H1 (cell line): ENCODE data around the gene UBQLN1. TPM values are rescaled to one million over a fixed set of nuclear protein-coding genes. Genes with fewer than 3 reads are reported as not detected.

ENCODE experiments used
- BCL11A ChIP-seq, 2 experiments: IDR thresholded peaks; one replicate each; pipeline ENCODE4 v1.6.1; 2011; ENCODE audit warnings: low read depth in 2 of 2, low read length in 2 of 2, mild to moderate bottlenecking in 2 of 2
- CBX5 ChIP-seq: fragments of 300-800, 300-1000 bp; sonication (generic); IDR thresholded peaks from 2 replicates; pipeline ENCODE4 v1.7.1; 2016; ENCODE audit warnings: antibody characterized with exemption, low read length, low read depth
- CBX8 ChIP-seq: fragments of 300-800, 300-1000 bp; sonication (generic); IDR thresholded peaks from 2 replicates; pipeline ENCODE4 v1.7.1; 2016; ENCODE audit warnings: low read depth, low read length, borderline replicate concordance
- CHD1 ChIP-seq: IDR thresholded peaks from 2 replicates; pipeline ENCODE4 v1.6.1; 2012; ENCODE audit warnings: low read depth, low read length, improper control_type of control experiment
- CREB1 ChIP-seq: IDR thresholded peaks from 2 replicates; pipeline ENCODE4 v1.6.1; 2012; ENCODE audit warnings: inconsistent platforms
- E2F6 ChIP-seq: IDR thresholded peaks from 2 replicates; pipeline ENCODE4 v1.6.1; 2012; ENCODE audit warnings: inconsistent platforms
- EGR1 ChIP-seq: IDR thresholded peaks from 2 replicates; pipeline ENCODE4 v1.6.1; 2011; ENCODE audit warnings: low read depth, low read length, borderline replicate concordance
- EP300 ChIP-seq, 2 experiments: IDR thresholded peaks; 1 replicate in 1 of 2; 2 replicates in 1 of 2; pipeline ENCODE4 v1.6.1; 2011 to 2012; ENCODE audit warnings: low read depth in 2 of 2, low read length in 2 of 2, mild to moderate bottlenecking in 2 of 2, borderline replicate concordance in 1 of 2, inconsistent platforms in 1 of 2, moderate library complexity in 1 of 2
- EZH2 ChIP-seq: fragments of 200-600 bp; sonication (generic); IDR thresholded peaks from 2 replicates; pipeline ENCODE4 v1.7.1; 2012; ENCODE audit warnings: low read depth, mild to moderate bottlenecking, moderate library complexity, low read length, inconsistent platforms; ENCODE audit not compliant: severe bottlenecking
- GABPA ChIP-seq: IDR thresholded peaks from 2 replicates; pipeline ENCODE4 v1.6.1; 2011; ENCODE audit warnings: mild to moderate bottlenecking, low read length, moderate library complexity, borderline replicate concordance; ENCODE audit not compliant: insufficient read depth
- JUND ChIP-seq: IDR thresholded peaks from 2 replicates; pipeline ENCODE4 v1.6.1; 2011; ENCODE audit warnings: mild to moderate bottlenecking, improper control_type of control experiment, low read length
- NRF1 ChIP-seq: IDR thresholded peaks from 2 replicates; pipeline ENCODE4 v1.6.1; 2011; ENCODE audit warnings: mild to moderate bottlenecking, low read depth, low read length, improper control_type of control experiment
- POLR2A ChIP-seq, 2 experiments: IDR thresholded peaks; 1 replicate in 1 of 2; 2 replicates in 1 of 2; pipeline ENCODE4 v1.6.1; 2011; ENCODE audit warnings: low read depth in 2 of 2, low read length in 2 of 2, mild to moderate bottlenecking in 2 of 2; ENCODE audit errors: control extremely low read depth in 1 of 2
- POU5F1 ChIP-seq: IDR thresholded peaks from 2 replicates; pipeline ENCODE4 v1.6.1; 2011; ENCODE audit warnings: low read depth, mild to moderate bottlenecking, low read length, moderate library complexity
- RAD21 ChIP-seq, 2 experiments: IDR thresholded peaks in 1 of 2; conservative IDR thresholded peaks in 1 of 2; 2 replicates each; pipeline ENCODE4 v1.6.1; 2011; ENCODE audit warnings: low read depth in 2 of 2, low read length in 2 of 2, improper control_type of control experiment in 1 of 2, inconsistent platforms in 1 of 2, mild to moderate bottlenecking in 1 of 2, moderate library complexity in 1 of 2
- RBBP5 ChIP-seq: IDR thresholded peaks from 2 replicates; pipeline ENCODE4 v1.7.1; 2012; ENCODE audit warnings: low read depth, mild to moderate bottlenecking, inconsistent platforms, low read length, moderate library complexity, borderline replicate concordance
- RFX5 ChIP-seq: IDR thresholded peaks from 2 replicates; pipeline ENCODE4 v1.6.1; 2011; ENCODE audit warnings: low read depth, low read length, improper control_type of control experiment, borderline replicate concordance
- SIRT6 ChIP-seq: IDR thresholded peaks from one replicate; pipeline ENCODE4 v1.7.1; 2012; ENCODE audit warnings: low read length, inconsistent platforms
- TAF1 ChIP-seq: IDR thresholded peaks from 2 replicates; pipeline ENCODE4 v1.6.1; 2011; ENCODE audit warnings: mild to moderate bottlenecking, low read depth, low read length
- TCF12 ChIP-seq: IDR thresholded peaks from 2 replicates; pipeline ENCODE4 v1.6.1; 2011; ENCODE audit warnings: low read depth, mild to moderate bottlenecking, low read length
- YY1 ChIP-seq: IDR thresholded peaks from 2 replicates; pipeline ENCODE4 v1.6.1; 2011; ENCODE audit warnings: low read depth, mild to moderate bottlenecking, low read length
- ZNF274 ChIP-seq: IDR thresholded peaks from 2 replicates; pipeline ENCODE4 v1.7.0; 2012; ENCODE audit warnings: low read length, borderline replicate concordance; ENCODE audit errors: extremely low read depth
- polyA plus RNA-seq, 7 experiments: library from polyadenylated mRNA; depleted of rRNA in 3 of 7; stranded (reverse) in 5 of 7; unstranded in 2 of 7; fragments of >200 nt in 5 of 7; fragments of 200-250 nt in 2 of 7; gene quantifications; 1 replicate in 5 of 7; 2 replicates in 1 of 7; 4 replicates in 1 of 7; pipeline versions ENCODE4 v1.2.1 to v1.2.3, GENCODE V29; 2011 to 2013; ENCODE audit warnings: missing spikeins in 2 of 7, mixed read lengths in 2 of 7
- total RNA-seq: library from RNA; stranded (reverse); fragmentation: NEBNext Ultra II Directional; extraction: Animal tissue kit (Norgen Biotek cat#: 25700); gene quantifications from 2 replicates; pipeline ENCODE4 v1.2.1, GENCODE V29; 2021
- TF ChIP-seq, protein P1 (sequence below): IDR thresholded peaks from 2 replicates; pipeline ENCODE4 v1.6.1; 2012; ENCODE audit warnings: low read length, inconsistent platforms

The UBQLN1 gene
- total and polyA plus RNA-seq, 2 of the 8 experiments (the other 6 are each of a cell fraction or from before 2014, with no cell fraction given), result 62.4 to 105 TPM

DNA sequence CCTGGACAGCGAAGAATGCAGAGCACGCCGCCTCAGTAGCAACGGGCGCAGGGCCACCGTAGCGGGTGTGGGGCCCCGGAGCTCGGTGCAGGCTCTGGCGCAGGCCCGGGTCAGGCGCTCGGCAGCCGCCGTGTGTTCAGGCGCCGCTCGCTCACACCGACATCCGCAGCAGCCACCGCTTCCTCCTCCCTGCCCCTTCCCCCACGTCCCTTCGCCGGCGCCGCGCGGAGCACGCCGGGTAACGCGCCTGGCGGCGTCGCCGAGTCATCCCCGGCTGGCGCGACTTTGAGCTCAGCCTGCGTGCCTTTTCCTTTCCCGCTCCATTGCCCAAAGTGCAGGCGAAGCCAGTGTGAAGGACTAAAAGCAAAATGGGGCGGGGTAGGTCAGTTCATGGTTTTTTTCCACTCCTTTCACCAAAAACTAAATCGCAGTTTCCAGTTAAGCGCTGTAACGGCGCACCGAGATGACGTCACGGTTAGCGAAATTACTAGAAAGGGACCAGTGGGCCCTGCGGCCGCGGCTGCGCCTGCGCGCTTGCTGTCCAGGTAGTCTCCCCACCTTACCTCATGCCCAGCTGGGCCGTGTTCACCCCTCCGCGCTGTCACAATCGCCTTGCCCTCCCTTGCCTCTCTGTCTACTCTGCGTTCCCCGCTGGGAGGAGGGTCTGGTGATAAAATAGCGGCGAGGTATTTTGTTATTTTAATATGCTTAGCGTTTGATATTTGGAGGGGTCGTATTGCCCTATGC lies at the start of gene UBQLN1 (continued):
- TF ChIP-seq RFX5 (no peak), EZH2 (no peak), NRF1 (peak; percentile 66), YY1 (peak; percentile 5; the same call in 1 of the 2 replicates), ZNF274 (no peak), RBBP5 (peak; percentile 94), POU5F1 (no peak), CBX5 (no peak), JUND (peak; percentile 90), CBX8 (no peak), CREB1 (peak; percentile 96), POLR2A (IDR thresholded peaks at IDR 0.05; ENCODE audit: control extremely low read depth in 1 of 2, low read depth in 2 of 2, low read length in 2 of 2) (peak; percentile 91 to 97), EGR1 (no peak), E2F6 (peak; percentile 84), GABPA (no peak), CHD1 (no peak), SIRT6 (no peak), TAF1 (peak; percentile 95), RAD21 (IDR thresholded peaks at IDR 0.05 in 1 of 2, conservative IDR thresholded peaks at IDR 0.05 in 1 of 2; ENCODE audit: low read depth in 2 of 2, low read length in 2 of 2) (no peak), BCL11A (IDR thresholded peaks at IDR 0.05; ENCODE audit: low read depth in 2 of 2, low read length in 2 of 2) (no peak), TCF12 (no peak), EP300 (IDR thresholded peaks at IDR 0.05; ENCODE audit: borderline replicate concordance in 1 of 2, low read depth in 2 of 2, low read length in 2 of 2) (0 out of 3 replicates have a peak, but pooled peaks of 1 of the 2 experiments have one; percentile 22)
- TF ChIP-seq, protein P1, sequence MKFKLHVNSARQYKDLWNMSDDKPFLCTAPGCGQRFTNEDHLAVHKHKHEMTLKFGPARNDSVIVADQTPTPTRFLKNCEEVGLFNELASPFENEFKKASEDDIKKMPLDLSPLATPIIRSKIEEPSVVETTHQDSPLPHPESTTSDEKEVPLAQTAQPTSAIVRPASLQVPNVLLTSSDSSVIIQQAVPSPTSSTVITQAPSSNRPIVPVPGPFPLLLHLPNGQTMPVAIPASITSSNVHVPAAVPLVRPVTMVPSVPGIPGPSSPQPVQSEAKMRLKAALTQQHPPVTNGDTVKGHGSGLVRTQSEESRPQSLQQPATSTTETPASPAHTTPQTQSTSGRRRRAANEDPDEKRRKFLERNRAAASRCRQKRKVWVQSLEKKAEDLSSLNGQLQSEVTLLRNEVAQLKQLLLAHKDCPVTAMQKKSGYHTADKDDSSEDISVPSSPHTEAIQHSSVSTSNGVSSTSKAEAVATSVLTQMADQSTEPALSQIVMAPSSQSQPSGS, result peak; percentile 65; the same call in 1 of the 2 replicates
